ENCODE measurements around the gene KLK3. TPM values are rescaled to one million over a fixed set of nuclear protein-coding genes. Genes with fewer than 3 reads are reported as not detected.

KLK3 gene
- total RNA-seq, 3 donors from 2014 or later: 0.32 to 45.2 TPM; not detected in 1

GRCh38 chr19:50826492-50827240 is 28.0 kb upstream of the KLK3 start:
- intact Hi-C loops (cut with DNase I; ENCODE audit: low total_unique reads): no loop called here
- H3K9me3 ChIP-seq: no peaks in the 10 kb centered on the region
- no peak for DNase-seq (ENCODE audit: low spot score in 2 of 2)
- peaks cover 2 to 43% of the 10 kb centered on the region in 2 donors for H3K27me3 ChIP-seq
- no peak overlapping the region for H3K4me3 ChIP-seq
- H3K36me3 ChIP-seq: no peaks in the 10 kb centered on the region
- H3K27ac ChIP-seq: no peak overlapping the region
- no peaks in the 10 kb centered on the region for H3K4me1 ChIP-seq
- TF ChIP-seq POLR2A (IDR thresholded peaks at IDR 0.05): no peak
- TF ChIP-seq CTCF (IDR thresholded peaks at IDR 0.05): no peak
- TF ChIP-seq POLR2AphosphoS5 (IDR thresholded peaks at IDR 0.05): no peak

- intact Hi-C loops (cut with DNase I; ENCODE audit: low total_unique reads): no loop called here
- Histone ChIP-seq H3K36me3 (no peaks in the 10 kb centered on the region), H3K27me3 (peaks cover 2 to 35% of the 10 kb centered on the region in 2 donors), H3K27ac (no peak overlapping the region), H3K4me3 (no peak overlapping the region), H3K9me3 (no peaks in the 10 kb centered on the region), H3K4me1 (no peaks in the 10 kb centered on the region)
- TF ChIP-seq CTCF (IDR thresholded peaks at IDR 0.05) (no peak), POLR2AphosphoS5 (IDR thresholded peaks at IDR 0.05) (no peak), POLR2A (IDR thresholded peaks at IDR 0.05) (no peak)
- no peak for DNase-seq (ENCODE audit: low spot score in 2 of 2)
Observed at GRCh38 chr19:50827476-50827875, 27.2 kb upstream of the KLK3 start.

- no peaks in the 10 kb centered on the region for H3K36me3 ChIP-seq
- no peak overlapping the region for H3K4me3 ChIP-seq
- DNase-seq (ENCODE audit: low spot score in 2 of 2): no peak
- TF ChIP-seq POLR2A (IDR thresholded peaks at IDR 0.05) (no peak), POLR2AphosphoS5 (IDR thresholded peaks at IDR 0.05) (no peak), CTCF (IDR thresholded peaks at IDR 0.05) (no peak)
- H3K27ac ChIP-seq: no peak overlapping the region
- H3K9me3 ChIP-seq: no peaks in the 10 kb centered on the region
- intact Hi-C loops (cut with DNase I; ENCODE audit: low total_unique reads): no loop called here
- peaks cover 2 to 28% of the 10 kb centered on the region in 2 donors for H3K27me3 ChIP-seq
- H3K4me1 ChIP-seq: no peaks in the 10 kb centered on the region
Observed at GRCh38 chr19:50829801-50830200, 24.9 kb upstream of the KLK3 start.

- no peak for DNase-seq (ENCODE audit: low spot score in 2 of 2)
- no peak for TF ChIP-seq POLR2A (IDR thresholded peaks at IDR 0.05)
- Histone ChIP-seq H3K4me1 (no peaks in the 10 kb centered on the region), H3K36me3 (no peaks in the 10 kb centered on the region), H3K9me3 (no peaks in the 10 kb centered on the region), H3K27me3 (peaks cover 2 to 28% of the 10 kb centered on the region in 2 donors), H3K4me3 (no peak overlapping the region), H3K27ac (no peak overlapping the region)
- intact Hi-C loops (cut with DNase I; ENCODE audit: low total_unique reads): no loop called here
Observed at GRCh38 chr19:50830266-50831025, 24.3 kb upstream of the KLK3 start.

GRCh38 chr19:50831026-50831396 is 23.7 kb upstream of the KLK3 start:
- peaks cover 2 to 26% of the 10 kb centered on the region in 2 donors for H3K27me3 ChIP-seq
- H3K9me3 ChIP-seq: no peaks in the 10 kb centered on the region
- no peak for TF ChIP-seq CTCF (IDR thresholded peaks at IDR 0.05)
- no peaks in the 10 kb centered on the region for H3K4me1 ChIP-seq
- no peak for DNase-seq (ENCODE audit: low spot score in 2 of 2)
- no peaks in the 10 kb centered on the region for H3K36me3 ChIP-seq
- H3K4me3 ChIP-seq: no peak overlapping the region
- intact Hi-C loops (cut with DNase I; ENCODE audit: low total_unique reads): no loop called here
- no peak overlapping the region for H3K27ac ChIP-seq
